HG02884 (cell line): ENCODE data around the gene LAPTM5.
"Not testable (repeated sequence)": the region's sequence is repeated elsewhere in the genome, so short reads cannot be mapped to it uniquely, and the experiment has no call there.

Experiments used
- ATAC-seq: cut with Tn5 transposase; IDR thresholded peaks from one replicate; pipeline ENCODE4 v1.9.1; 2021; ENCODE audit warnings: mild to moderate bottlenecking, moderate library complexity; ENCODE audit not compliant: unreplicated experiment

LAPTM5 gene

GRCh38 chr1:30773722-30774358 lies 16.3 kb upstream of the LAPTM5 start:
- no peak for ATAC-seq

GRCh38 chr1:30771005-30771404 lies 13.4 kb upstream of the LAPTM5 start:
- no peak for ATAC-seq

- no peak for ATAC-seq
These were observed 12.6 kb upstream of the LAPTM5 start for GRCh38 chr1:30770150-30770549.

GRCh38 chr1:30768830-30769718 lies 11.5 kb upstream of the LAPTM5 start:
- ATAC-seq: no peak

DNA sequence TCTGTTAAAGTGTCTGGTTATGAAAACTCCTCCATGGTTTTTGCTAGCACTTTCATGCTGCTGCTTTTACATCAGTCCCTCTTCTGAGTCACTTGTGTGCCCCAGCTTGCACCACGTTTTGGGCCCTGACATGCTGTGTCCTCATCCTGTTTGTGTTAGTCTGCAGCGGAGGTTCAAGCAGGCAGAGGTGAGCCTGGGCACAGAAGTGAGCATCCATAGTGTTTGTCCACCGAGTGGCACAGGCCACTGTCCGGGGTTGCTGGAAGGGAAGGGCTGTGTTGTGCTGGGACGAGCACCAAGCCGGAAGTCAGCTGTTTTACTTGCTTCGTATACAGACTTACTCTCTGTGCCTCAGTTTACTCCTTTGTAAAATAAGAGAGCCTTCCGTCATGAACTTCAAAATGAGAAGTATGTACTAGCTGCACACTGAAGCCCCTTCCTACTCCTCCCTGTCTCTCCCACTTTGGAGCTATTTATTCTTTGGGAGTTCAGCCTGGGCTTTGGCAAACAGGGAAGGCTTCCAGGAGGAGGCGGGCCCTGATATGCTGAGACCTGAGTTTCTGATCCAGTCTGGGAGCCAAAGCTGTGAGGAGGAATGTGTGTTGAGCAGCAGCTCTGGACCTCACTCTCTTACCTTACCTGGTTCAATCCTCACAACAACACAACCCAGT lies 10.7 kb upstream of the LAPTM5 start:
- no peak for ATAC-seq

DNA sequence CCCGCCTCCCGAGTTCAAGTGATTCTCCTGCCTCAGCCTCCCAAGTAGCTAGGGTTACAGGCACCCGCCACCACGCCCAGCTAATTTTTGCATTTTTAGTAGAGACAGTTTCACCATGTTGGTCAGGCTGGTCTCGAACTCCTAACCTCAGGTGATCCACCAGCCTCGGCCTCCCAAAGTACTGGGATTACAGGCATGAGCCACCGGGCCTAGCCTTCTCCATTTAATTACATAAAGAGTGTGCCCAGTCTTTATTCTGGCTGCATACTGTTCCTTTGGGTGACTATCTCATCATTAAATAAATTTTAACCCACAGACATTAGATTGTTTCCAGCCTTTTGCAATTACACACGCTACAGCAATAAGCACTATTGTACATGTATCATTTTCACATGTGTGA lies 9.4 kb upstream of the LAPTM5 start:
- ATAC-seq: not testable (repeated sequence)

- no peak for ATAC-seq
These were observed 8.2 kb upstream of the LAPTM5 start for GRCh38 chr1:30765556-30766434.

DNA sequence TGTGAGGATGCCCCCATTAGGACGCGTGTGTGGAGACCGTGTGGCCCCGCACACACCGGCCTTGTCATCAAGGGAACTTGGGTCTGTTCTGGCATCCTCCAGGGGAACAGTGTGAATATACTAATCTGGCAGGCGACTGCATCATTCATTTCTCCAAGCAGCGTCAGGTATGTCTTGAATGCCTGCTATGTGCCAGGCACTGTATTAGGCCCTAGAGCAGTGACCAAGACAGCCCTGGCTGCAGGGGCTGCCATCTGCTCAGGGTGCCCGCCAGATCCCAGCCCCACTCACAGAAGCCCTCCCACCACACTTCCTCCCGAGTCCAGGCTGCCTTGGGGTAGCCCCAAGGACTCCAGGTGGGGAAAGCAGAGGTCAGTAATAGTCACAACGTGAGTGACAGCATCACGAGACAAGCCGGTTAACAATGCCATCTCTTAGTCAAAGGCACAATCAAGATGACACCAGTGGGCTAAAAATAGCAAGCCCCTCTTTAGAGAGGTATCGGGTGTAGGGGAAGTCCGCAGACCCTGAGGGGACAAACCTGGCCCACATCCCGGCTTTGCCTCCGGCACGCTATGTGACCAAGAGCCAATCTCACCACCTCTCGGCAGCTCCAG lies 7.5 kb upstream of the LAPTM5 start:
- ATAC-seq: no peak

DNA sequence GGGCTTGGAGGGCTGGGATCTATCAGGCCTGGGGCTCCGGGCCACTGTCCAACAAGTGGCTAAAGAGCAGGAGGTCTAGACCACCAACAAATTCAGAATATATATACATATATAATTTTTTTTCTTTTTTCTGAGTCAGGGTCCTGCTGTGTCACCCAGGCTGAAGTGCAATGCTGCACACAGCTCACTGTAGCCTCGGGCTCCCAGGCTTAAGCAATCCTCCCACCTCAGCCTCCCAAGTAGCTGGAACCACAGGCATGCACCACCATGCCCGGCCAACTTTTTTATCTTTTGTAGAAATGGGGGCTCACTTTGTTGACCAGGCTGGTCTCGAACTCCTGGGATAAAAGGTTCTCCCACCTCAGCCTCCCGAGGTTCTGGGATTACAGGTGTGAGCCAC lies 6.8 kb upstream of the LAPTM5 start:
- no peak for ATAC-seq

- ATAC-seq: no peak
These were observed 6.2 kb upstream of the LAPTM5 start for GRCh38 chr1:30763651-30764248.

DNA sequence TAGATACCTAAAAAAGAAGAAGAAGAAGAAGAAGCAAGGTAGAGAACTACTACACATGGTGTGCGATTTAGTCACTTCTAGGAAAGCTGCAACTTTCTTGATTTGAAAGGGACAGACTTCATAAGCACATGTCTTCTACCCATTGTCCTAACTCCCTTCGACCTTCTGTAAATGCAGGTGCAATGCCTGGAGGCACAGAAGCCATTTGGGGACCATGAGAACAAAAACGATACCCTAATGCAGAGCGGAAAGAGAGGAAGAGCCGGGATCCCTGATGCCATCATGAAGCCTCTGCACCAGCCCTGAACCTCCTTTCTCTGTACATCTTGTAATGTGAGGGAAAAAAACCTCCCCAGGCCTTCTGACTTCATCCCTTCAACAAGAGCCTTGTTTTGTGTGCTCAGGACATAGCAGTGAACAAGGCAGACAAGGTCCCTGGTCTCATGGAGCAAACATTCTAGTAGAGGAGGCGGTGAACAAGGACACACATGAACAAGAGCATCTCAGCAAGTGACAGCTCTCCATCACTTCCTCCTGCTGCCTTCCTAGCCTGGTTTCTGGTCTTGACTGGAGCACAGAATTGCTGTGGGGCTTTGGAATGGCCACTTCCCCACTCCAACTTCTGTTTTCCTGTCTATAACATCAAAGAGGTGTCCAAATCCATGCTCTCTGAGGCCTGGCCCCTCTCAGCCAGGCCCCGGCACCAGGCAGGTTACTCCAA lies 5.5 kb upstream of the LAPTM5 start:
- no peak for ATAC-seq

DNA sequence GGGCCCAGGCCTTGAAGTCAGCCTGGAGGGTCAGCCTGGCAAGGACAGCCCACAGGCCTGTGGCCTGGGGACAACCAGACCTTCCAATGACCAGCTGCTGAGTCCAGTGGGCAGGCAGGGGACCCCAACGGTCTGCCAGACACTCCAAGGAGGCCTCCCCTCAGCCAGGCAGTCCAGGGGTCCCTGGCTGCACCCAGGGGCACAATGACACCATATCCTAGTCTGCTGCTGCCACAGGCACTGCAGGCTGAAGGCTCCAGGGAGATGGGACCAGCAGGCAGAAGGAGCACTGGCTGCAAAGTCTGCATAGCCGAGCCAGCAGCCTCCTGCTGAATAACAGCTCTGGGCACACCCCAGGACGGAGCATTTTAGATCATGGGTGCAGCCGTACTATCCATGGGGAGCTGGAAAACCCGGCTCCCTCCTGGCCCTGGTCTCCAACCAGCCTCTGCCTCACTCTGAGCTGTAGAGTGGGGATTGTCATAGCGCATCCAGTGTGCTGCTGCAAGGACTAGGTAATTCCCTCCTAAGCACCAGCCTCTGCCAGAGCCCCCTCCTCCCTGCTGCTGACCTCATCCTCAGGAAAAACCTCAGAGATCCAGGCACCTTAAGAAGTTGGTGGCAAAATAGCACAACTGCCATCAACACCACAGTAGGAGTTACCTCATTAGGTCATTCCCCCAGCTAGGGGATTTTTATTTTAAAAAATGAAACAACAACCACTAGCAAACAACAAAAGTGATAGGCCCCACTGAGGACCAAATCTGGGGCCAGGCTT lies 4.8 kb upstream of the LAPTM5 start:
- no peak for ATAC-seq

DNA sequence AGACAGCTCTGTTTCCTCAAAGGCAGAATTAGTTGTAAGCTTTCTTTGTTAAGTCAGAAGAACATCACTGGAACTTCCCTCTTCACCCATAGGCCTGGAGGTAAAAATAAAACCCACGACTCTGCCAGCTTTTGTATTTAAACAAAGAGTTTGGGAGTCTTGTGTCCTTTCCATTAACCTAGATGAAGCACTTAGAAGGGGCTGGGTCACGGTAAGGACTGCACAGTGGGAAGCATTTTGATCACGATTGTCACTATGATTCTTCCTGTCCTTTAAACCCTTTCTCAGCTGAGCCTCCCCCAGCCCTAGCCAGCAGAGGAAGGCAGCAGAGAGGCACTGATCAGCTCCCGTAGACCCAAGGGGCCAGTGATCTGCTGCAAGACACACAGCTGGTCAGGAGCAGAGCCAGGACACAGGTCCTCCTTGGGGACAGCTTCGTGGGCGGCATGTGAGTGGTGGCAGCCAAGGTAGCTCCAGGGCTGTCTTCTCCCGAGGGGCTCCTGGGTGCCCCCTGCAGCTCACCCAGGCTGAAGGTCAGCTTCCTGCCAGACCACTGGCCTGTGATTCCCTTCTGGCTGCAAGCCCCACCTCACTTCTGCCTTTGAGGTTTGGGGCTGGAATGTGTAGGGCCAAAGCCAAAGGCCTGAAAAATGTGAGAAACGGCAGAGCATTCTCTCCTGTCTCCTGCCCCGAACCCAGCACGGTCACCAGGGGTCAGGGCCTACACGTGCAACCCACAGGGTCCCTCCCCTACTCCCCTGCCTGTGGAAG lies 4.0 kb upstream of the LAPTM5 start:
- no peak for ATAC-seq

GRCh38 chr1:30760596-30761324 lies 3.2 kb upstream of the LAPTM5 start:
- ATAC-seq: no peak

- ATAC-seq: no peak
These were observed 2.2 kb upstream of the LAPTM5 start for GRCh38 chr1:30759718-30760281.

- no peak for ATAC-seq
These were observed 1.3 kb upstream of the LAPTM5 start for GRCh38 chr1:30758785-30759380.
